Brain microvascular endothelial cell (primary cell): Measurements from ENCODE around the gene YWHAB.
"Not testable (repeated sequence)": the region's sequence is repeated elsewhere in the genome, so short reads cannot be mapped to it uniquely, and the experiment has no call there.

Experiments used
- DNase-seq: peaks from one replicate; pipeline ENCODE4 v3.0.0-alpha.2; 2020
- H3K27ac ChIP-seq: fragments of 250-450 bp; sonication (Bioruptor Pico); 2 replicates; pipeline ENCODE4 v1.5.1; 2020; ENCODE audit warnings: mild to moderate bottlenecking, moderate library complexity
- H3K27me3 ChIP-seq: fragments of 250-450 bp; sonication (Bioruptor Pico); replicated peaks from 2 replicates; pipeline ENCODE4 v1.5.1; 2020; ENCODE audit warnings: mild to moderate bottlenecking
- H3K36me3 ChIP-seq: fragments of 250-450 bp; sonication (Bioruptor Pico); replicated peaks from 2 replicates; pipeline ENCODE4 v1.5.1; 2020; ENCODE audit warnings: mild to moderate bottlenecking
- H3K4me3 ChIP-seq: 2 replicates; pipeline ENCODE4 v1.5.1; 2011; ENCODE audit warnings: low read depth, mild to moderate bottlenecking, control low read depth, low read length, moderate library complexity
- CTCF ChIP-seq: IDR thresholded peaks from 2 replicates; pipeline ENCODE4 v1.5.1; 2011; ENCODE audit warnings: low read depth, mild to moderate bottlenecking, moderate library complexity, low read length, control low read depth, inconsistent platforms; ENCODE audit errors: missing control alignments
- in situ Hi-C: cut with HindIII; loops from 2 replicates; pipeline ENCODE4 v1.10.0; 2017; ENCODE audit warnings: low sequenced_read_pairs, low pct_ligation_motif_present

Gene YWHAB

GRCh38 chr20:44862286-44862685, 23.2 kb upstream of the YWHAB start:
- H3K4me3 ChIP-seq: no peak overlapping the region
- DNase-seq: no peak
- H3K36me3 ChIP-seq: no peaks in the 10 kb centered on the region
- in situ Hi-C loops: no loop called here
- no peak for TF ChIP-seq CTCF
- H3K27me3 ChIP-seq: peaks cover 4% of the 10 kb centered on the region
- H3K27ac ChIP-seq: no peak overlapping the region

- DNase-seq, H3K4me3 ChIP-seq, H3K27me3 ChIP-seq, in situ Hi-C loops, H3K36me3 ChIP-seq, H3K27ac ChIP-seq: not testable (repeated sequence)
Observed at GRCh38 chr20:44863365-44864084, 22.0 kb upstream of the YWHAB start.

- H3K27ac ChIP-seq, H3K27me3 ChIP-seq, H3K4me3 ChIP-seq, H3K36me3 ChIP-seq, in situ Hi-C loops, DNase-seq: not testable (repeated sequence)
Observed at GRCh38 chr20:44864493-44864892, 21.0 kb upstream of the YWHAB start.

- H3K4me3 ChIP-seq: no peak overlapping the region
- no peaks in the 10 kb centered on the region for H3K36me3 ChIP-seq
- H3K27ac ChIP-seq: no peak overlapping the region
- in situ Hi-C loops: no loop called here
- no peak for TF ChIP-seq CTCF
- peaks cover 8% of the 10 kb centered on the region for H3K27me3 ChIP-seq
- DNase-seq: no peak
Observed at GRCh38 chr20:44866703-44867335, 18.7 kb upstream of the YWHAB start.

GRCh38 chr20:44869471-44869870, 16.0 kb upstream of the YWHAB start:
- in situ Hi-C loops: no loop called here
- TF ChIP-seq CTCF: no peak
- no peak for DNase-seq
- H3K4me3 ChIP-seq: no peak overlapping the region
- no peaks in the 10 kb centered on the region for H3K36me3 ChIP-seq
- H3K27me3 ChIP-seq: peaks cover 8% of the 10 kb centered on the region
- H3K27ac ChIP-seq: no peak overlapping the region

GRCh38 chr20:44882360-44882759, 3.1 kb upstream of the YWHAB start:
- H3K36me3 ChIP-seq, in situ Hi-C loops: not testable (repeated sequence)

GRCh38 chr20:44883214-44883902, 2.1 kb upstream of the YWHAB start:
- H3K27me3 ChIP-seq: no peaks in the 10 kb centered on the region
- DNase-seq: no peak
- peaks cover 5% of the 10 kb centered on the region for H3K36me3 ChIP-seq
- in situ Hi-C loops: no loop called here
- no peak for TF ChIP-seq CTCF
- H3K27ac ChIP-seq: no peak overlapping the region
- no peak overlapping the region for H3K4me3 ChIP-seq

More at GRCh38 chr20:44882360-44882759, 3.1 kb upstream of the YWHAB start:
- not testable (repeated sequence) for H3K27me3 ChIP-seq, H3K4me3 ChIP-seq, H3K27ac ChIP-seq, DNase-seq
